Gastroesophageal sphincter (tissue), 4 donors: ENCODE results near the gene C12orf42. TPM values are rescaled to one million over a fixed set of nuclear protein-coding genes. Genes with fewer than 3 reads are reported as not detected.
"Not testable (repeated sequence)": the region's sequence is repeated elsewhere in the genome, so short reads cannot be mapped to it uniquely, and the experiment has no call there.

ENCODE experiments used
- ATAC-seq: fragments of 150-250 bp; one replicate; pipeline ENCODE4 v1.9.1; 2016; ENCODE audit warnings: mild to moderate bottlenecking, moderate library complexity
- H3K27ac ChIP-seq, 4 donors: fragments of 200-600 bp; sonication (generic) in 3 of 4; 1 replicate in 3 of 4; 2 replicates in 1 of 4; pipeline ENCODE4 v1.5.1; 2016 to 2019
- H3K27me3 ChIP-seq: fragments of 200-600 bp; sonication (generic); one replicate; pipeline ENCODE4 v1.5.1; 2019
- H3K36me3 ChIP-seq, 2 donors: fragments of 200-600 bp; sonication (generic); one replicate each; pipeline ENCODE4 v1.5.1; 2019; ENCODE audit warnings: control low read depth in 1 of 2
- H3K4me1 ChIP-seq, 3 donors: fragments of 200-600 bp; sonication (generic); 1 replicate in 2 of 3; 2 replicates in 1 of 3; pipeline ENCODE4 v1.5.1; 2016 to 2019; ENCODE audit warnings: control low read depth in 2 of 3
- H3K4me3 ChIP-seq, 2 donors: fragments of 200-600 bp; sonication (generic); one replicate each; pipeline ENCODE4 v1.5.1; 2019; ENCODE audit warnings: mild to moderate bottlenecking in 1 of 2, moderate library complexity in 1 of 2
- H3K9me3 ChIP-seq, 3 donors: fragments of 200-600 bp; sonication (generic); one replicate each; pipeline ENCODE4 v1.5.1; 2017 to 2019; ENCODE audit warnings: control low read depth in 2 of 3
- CTCF ChIP-seq, 4 experiments: fragments of 200-600 bp in 2 of 4; fragments of 450-650 bp in 2 of 4; sonication (generic) in 1 of 4; IDR thresholded peaks; one replicate each; pipeline ENCODE4 v1.5.1; 2017 to 2019; ENCODE audit warnings: antibody characterized with exemption in 4 of 4, mild to moderate bottlenecking in 2 of 4, moderate library complexity in 2 of 4
- EP300 ChIP-seq: sonication (generic); formaldehyde crosslinking; IDR thresholded peaks from one replicate; pipeline ENCODE4 v1.6.1; 2017; ENCODE audit warnings: antibody characterized with exemption, mild to moderate bottlenecking
- POLR2A ChIP-seq, 2 donors: fragments of 450-650 bp; IDR thresholded peaks; one replicate each; pipeline ENCODE4 v1.6.1; 2017; ENCODE audit warnings: antibody characterized with exemption in 2 of 2, mild to moderate bottlenecking in 2 of 2, moderate library complexity in 1 of 2
- POLR2AphosphoS5 ChIP-seq: sonication (generic); formaldehyde crosslinking; IDR thresholded peaks from one replicate; pipeline ENCODE4 v1.6.1; 2017; ENCODE audit warnings: antibody characterized with exemption
- WGBS, 2 donors: methylation state at CpG; one replicate each; pipeline ENCODE4 v1.1.5; 2018; ENCODE audit warnings: low coverage in 1 of 2; 5-methylcytosine and 5-hydroxymethylcytosine counted together
- total RNA-seq, 4 donors: library from RNA; depleted of rRNA; stranded (reverse); fragments of >200 nt; gene quantifications; one replicate each; pipeline ENCODE4 v1.1.0, GENCODE V29; 2016

C12orf42 gene
- total RNA-seq, 4 donors from 2014 or later: not detected

DNA sequence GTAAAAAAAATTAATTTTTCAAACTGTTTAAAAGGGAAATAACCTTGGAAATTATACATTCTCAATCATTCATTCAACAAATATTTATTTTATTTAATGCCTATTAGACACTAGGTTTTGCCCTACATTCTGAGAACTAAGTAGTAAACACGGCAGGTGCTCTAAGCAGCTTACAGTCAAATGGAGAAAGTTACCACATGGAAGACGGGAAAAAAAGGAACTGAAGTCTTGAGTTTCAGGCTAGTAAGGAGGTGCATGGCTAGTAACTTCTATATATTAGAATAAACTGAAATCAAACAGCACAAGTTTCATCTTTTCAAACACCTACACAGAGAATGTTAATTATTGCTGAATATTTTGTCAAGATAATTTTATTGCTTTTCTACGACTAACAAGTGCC lies 52.9 kb downstream of the C12orf42 start:
- H3K36me3 ChIP-seq: no peaks in the 10 kb centered on the region
- WGBS, 2 donors: 59 to 78% methylated on average over 3 of the region's 3 CpGs
- H3K27ac ChIP-seq: no peak overlapping the region
- no peak overlapping the region for H3K4me3 ChIP-seq
- no peaks in the 10 kb centered on the region for H3K9me3 ChIP-seq
- H3K4me1 ChIP-seq: no peaks in the 10 kb centered on the region
- ATAC-seq: no peak
- no peak for TF ChIP-seq POLR2A (IDR thresholded peaks at IDR 0.05)
- TF ChIP-seq POLR2AphosphoS5: no peak
- no peak for TF ChIP-seq EP300
- no peak for TF ChIP-seq CTCF (IDR thresholded peaks at IDR 0.05)
- no peaks in the 10 kb centered on the region for H3K27me3 ChIP-seq

- ATAC-seq: no peak
- WGBS, 2 donors: 78 to 79% methylated on average over 5 of the region's 5 CpGs
- Histone ChIP-seq H3K27ac (no peak overlapping the region), H3K27me3 (no peaks in the 10 kb centered on the region), H3K36me3 (no peaks in the 10 kb centered on the region), H3K4me1 (no peaks in the 10 kb centered on the region), H3K9me3 (no peaks in the 10 kb centered on the region), H3K4me3 (no peak overlapping the region)
- TF ChIP-seq EP300 (no peak), POLR2AphosphoS5 (no peak), CTCF (IDR thresholded peaks at IDR 0.05) (no peak), POLR2A (IDR thresholded peaks at IDR 0.05) (no peak)
Observed at GRCh38 chr12:103442182-103442555, 53.6 kb downstream of the C12orf42 start.

- no peak for TF ChIP-seq POLR2A (IDR thresholded peaks at IDR 0.05)
- no peak for TF ChIP-seq CTCF (IDR thresholded peaks at IDR 0.05)
- no peak for TF ChIP-seq POLR2AphosphoS5
- no peak for TF ChIP-seq EP300
- Histone ChIP-seq H3K9me3 (no peaks in the 10 kb centered on the region), H3K36me3 (no peaks in the 10 kb centered on the region), H3K27ac (no peak overlapping the region), H3K27me3 (no peaks in the 10 kb centered on the region), H3K4me3 (no peak overlapping the region), H3K4me1 (no peaks in the 10 kb centered on the region)
- no peak for ATAC-seq
- 25 to 38% methylated on average over 1 of the region's 1 CpG for WGBS, 2 donors
Observed at GRCh38 chr12:103441437-103442181, 54.2 kb downstream of the C12orf42 start.

DNA sequence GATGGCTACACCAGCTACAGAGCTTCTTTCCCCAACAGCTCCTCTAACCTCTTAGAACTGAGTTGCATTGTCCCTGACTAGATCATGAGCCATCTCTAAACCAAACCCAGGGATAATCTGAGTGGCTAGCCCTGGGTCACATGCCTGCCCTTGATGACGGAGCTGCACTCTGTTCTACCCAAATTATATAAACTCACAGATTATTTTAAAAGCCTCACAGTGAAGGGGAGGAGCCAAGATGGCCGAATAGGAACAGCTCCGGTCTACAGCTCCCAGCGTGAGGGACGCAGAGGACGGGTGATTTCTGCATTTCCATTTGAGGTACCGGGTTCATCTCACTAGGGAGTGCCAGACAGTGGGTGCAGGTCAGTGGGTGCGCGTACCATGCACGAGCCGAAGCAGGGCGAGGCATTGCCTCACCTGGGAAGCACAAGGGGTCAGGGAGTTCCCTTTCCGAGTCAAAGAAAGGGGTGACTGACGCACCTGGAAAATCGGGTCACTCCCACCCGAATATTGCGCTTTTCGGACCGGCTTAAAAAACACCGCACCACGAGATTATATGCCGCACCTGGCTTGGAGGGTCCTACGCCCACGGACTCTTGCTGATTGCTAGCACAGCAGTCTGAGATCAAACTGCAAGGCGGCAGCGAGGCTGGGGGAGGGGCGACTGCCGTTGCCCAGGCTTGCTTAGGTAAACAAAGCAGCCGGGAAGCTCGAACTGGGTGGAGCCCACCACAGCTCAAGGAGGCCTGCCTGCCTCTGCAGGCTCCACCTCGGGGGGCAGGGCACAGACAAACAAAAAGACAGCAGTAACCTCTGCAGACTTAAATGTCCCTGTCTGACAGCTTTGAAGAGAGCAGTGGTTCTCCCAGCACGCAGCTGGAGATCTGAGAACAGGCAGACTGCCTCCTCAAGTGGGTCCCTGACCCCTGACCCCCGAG lies 61.3 kb downstream of the C12orf42 start:
- H3K27me3 ChIP-seq, ATAC-seq: not testable (repeated sequence)
- 90% methylated on average over 2 of the region's 33 CpGs; no CpG with 5 or more reads in 1 of the 2 donors for WGBS, 2 donors

GRCh38 chr12:103431950-103432349 lies 63.8 kb downstream of the C12orf42 start:
- Histone ChIP-seq H3K27ac (no peak overlapping the region), H3K4me1 (no peaks in the 10 kb centered on the region), H3K27me3 (no peaks in the 10 kb centered on the region), H3K36me3 (no peaks in the 10 kb centered on the region), H3K4me3 (no peak overlapping the region), H3K9me3 (peaks cover 0 to 24% (median 0%) of the 10 kb centered on the region in 3 donors)
- no peak for ATAC-seq
- TF ChIP-seq POLR2A (IDR thresholded peaks at IDR 0.05) (no peak), CTCF (IDR thresholded peaks at IDR 0.05) (no peak), POLR2AphosphoS5 (no peak), EP300 (no peak)
- 67 to 81% methylated on average over 1 to 2 of the region's 2 CpGs for WGBS, 2 donors

More for the DNA sequence above, 61.3 kb downstream of the C12orf42 start:
- not testable (repeated sequence) for H3K36me3 ChIP-seq, H3K4me1 ChIP-seq, H3K27ac ChIP-seq, H3K4me3 ChIP-seq
- peaks cover 0 to 12% (median 0%) of the 10 kb centered on the region in 3 donors for H3K9me3 ChIP-seq
